K562 (cell line): ENCODE results near the gene BCKDK. TPM values are rescaled to one million over a fixed set of nuclear protein-coding genes. Genes with fewer than 3 reads are reported as not detected.

ENCODE experiments used
- ASH1L ChIP-seq: fragments of 450-650 bp; IDR thresholded peaks from 2 replicates; pipeline ENCODE4 v1.6.1; 2018; ENCODE audit warnings: borderline replicate concordance, mild to moderate bottlenecking, low read depth; ENCODE audit not compliant: partially characterized antibody
- COPS2 ChIP-seq: fragments of 450-650 bp; conservative IDR thresholded peaks from 2 replicates; pipeline ENCODE4 v1.6.1; 2016; ENCODE audit warnings: mild to moderate bottlenecking, moderate library complexity
- HDAC2 ChIP-seq: fragments of 450-650 bp; IDR thresholded peaks from 2 replicates; pipeline ENCODE4 v1.6.1; 2016; ENCODE audit warnings: mild to moderate bottlenecking
- KLF10 ChIP-seq: fragments of 250-450 bp; sonication (Bioruptor Pico); IDR thresholded peaks from 2 replicates; pipeline ENCODE4 v1.6.1; 2021; ENCODE audit warnings: matching md5 sums
- NR2C1 ChIP-seq, 2 experiments: fragments of 450-650 bp; IDR thresholded peaks; 2 replicates each; pipeline ENCODE4 v1.6.1; 2017; ENCODE audit warnings: mild to moderate bottlenecking in 2 of 2, antibody characterized with exemption in 1 of 2, inconsistent platforms in 1 of 2, missing compliant biosample characterization in 1 of 2, missing genetic modification characterization in 1 of 2
- RCOR1 ChIP-seq, 2 experiments: IDR thresholded peaks; 2 replicates each; pipeline ENCODE4 v1.6.1; 2012; ENCODE audit warnings: low read depth in 2 of 2, low read length in 2 of 2, borderline replicate concordance in 1 of 2, improper control_type of control experiment in 1 of 2
- SP1 ChIP-seq: sonication (generic); formaldehyde crosslinking; IDR thresholded peaks from 2 replicates; pipeline ENCODE4 v1.8.1; 2022; ENCODE audit warnings: mild to moderate bottlenecking, missing genetic modification reagents
- ZBTB8A ChIP-seq: fragments of 450-650 bp; IDR thresholded peaks from 2 replicates; pipeline ENCODE4 v1.6.1; 2018; ENCODE audit warnings: mild to moderate bottlenecking, moderate library complexity; ENCODE audit not compliant: partially characterized antibody
- polyA plus RNA-seq, 8 experiments: library from polyadenylated mRNA; depleted of rRNA in 4 of 8; stranded (reverse) in 5 of 8; unstranded in 3 of 8; fragments of >200 nt; fragmentation: Nextera tagmentation in 2 of 8; fragmentation: Illumina TruSeq in 1 of 8; extraction: Ambion mirVana in 2 of 8; extraction: Trizol in 1 of 8; gene quantifications; 2 replicates each; pipeline versions ENCODE4 v1.2.1 to v1.2.3, GENCODE V29; 2011 to 2014; ENCODE audit warnings: inconsistent platforms in 1 of 8, missing spikeins in 1 of 8
- total RNA-seq, 7 experiments: library from RNA; depleted of rRNA in 6 of 7; stranded (reverse); fragments of >200 nt in 6 of 7; fragmentation: Illumina TruSeq in 2 of 7; extraction: Trizol in 2 of 7; gene quantifications; 2 replicates each; pipeline versions ENCODE4 v1.2.1 to v1.2.3, GENCODE V29; 2011 to 2021; ENCODE audit warnings: low replicate concordance in 1 of 7
- TF ChIP-seq, protein P1 (sequence below): sonication (generic); formaldehyde crosslinking; IDR thresholded peaks from 2 replicates; pipeline ENCODE4 v1.8.1; 2023; ENCODE audit warnings: mild to moderate bottlenecking, missing genetic modification reagents
- TF ChIP-seq, protein P2 (sequence below): fragments of 450-650 bp; IDR thresholded peaks from 2 replicates; pipeline ENCODE4 v1.6.1; 2016; ENCODE audit warnings: antibody characterized with exemption
- TF ChIP-seq, protein P3 (sequence below), 2 experiments: fragments of 450-650 bp; formaldehyde crosslinking in 1 of 2; IDR thresholded peaks; 2 replicates each; pipeline versions ENCODE4 v1.4.0 to v1.6.1; 2014 to 2020; ENCODE audit warnings: mild to moderate bottlenecking in 2 of 2, borderline replicate concordance in 1 of 2, low read depth in 1 of 2
- TF ChIP-seq, protein P4 (sequence below): fragments of 250-450 bp; sonication (Bioruptor Pico); IDR thresholded peaks from 2 replicates; pipeline ENCODE4 v1.4.0; 2020; ENCODE audit warnings: borderline replicate concordance

Gene BCKDK
- total and polyA plus RNA-seq, 9 of the 15 experiments (the other 6 are each of a cell fraction or from before 2014, with no cell fraction given), result 0.58 to 34.8 (median 13.1) TPM

GRCh38 chr16:31073142-31073969 is 34.8 kb upstream of the BCKDK start (continued):
- TF ChIP-seq, protein P1, sequence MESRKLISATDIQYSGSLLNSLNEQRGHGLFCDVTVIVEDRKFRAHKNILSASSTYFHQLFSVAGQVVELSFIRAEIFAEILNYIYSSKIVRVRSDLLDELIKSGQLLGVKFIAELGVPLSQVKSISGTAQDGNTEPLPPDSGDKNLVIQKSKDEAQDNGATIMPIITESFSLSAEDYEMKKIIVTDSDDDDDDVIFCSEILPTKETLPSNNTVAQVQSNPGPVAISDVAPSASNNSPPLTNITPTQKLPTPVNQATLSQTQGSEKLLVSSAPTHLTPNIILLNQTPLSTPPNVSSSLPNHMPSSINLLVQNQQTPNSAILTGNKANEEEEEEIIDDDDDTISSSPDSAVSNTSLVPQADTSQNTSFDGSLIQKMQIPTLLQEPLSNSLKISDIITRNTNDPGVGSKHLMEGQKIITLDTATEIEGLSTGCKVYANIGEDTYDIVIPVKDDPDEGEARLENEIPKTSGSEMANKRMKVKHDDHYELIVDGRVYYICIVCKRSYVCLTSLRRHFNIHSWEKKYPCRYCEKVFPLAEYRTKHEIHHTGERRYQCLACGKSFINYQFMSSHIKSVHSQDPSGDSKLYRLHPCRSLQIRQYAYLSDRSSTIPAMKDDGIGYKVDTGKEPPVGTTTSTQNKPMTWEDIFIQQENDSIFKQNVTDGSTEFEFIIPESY (CRISPR knock-in tag), result peak; percentile 62
- no peak for TF ChIP-seq COPS2
- no peak for TF ChIP-seq KLF10 (CRISPR knock-in tag)
- no peak for TF ChIP-seq ZBTB8A
- TF ChIP-seq SP1, result 0 out of 2 replicates have a peak, but pooled peaks have one; percentile 28
- no peak for TF ChIP-seq ASH1L
- TF ChIP-seq NR2C1 (IDR thresholded peaks at IDR 0.05), result no peak
- no peak for TF ChIP-seq NR2C1 (tag; IDR thresholded peaks at IDR 0.05)
- TF ChIP-seq HDAC2, result no peak; the same call in 1 of the 2 replicates
- TF ChIP-seq, protein P2, sequence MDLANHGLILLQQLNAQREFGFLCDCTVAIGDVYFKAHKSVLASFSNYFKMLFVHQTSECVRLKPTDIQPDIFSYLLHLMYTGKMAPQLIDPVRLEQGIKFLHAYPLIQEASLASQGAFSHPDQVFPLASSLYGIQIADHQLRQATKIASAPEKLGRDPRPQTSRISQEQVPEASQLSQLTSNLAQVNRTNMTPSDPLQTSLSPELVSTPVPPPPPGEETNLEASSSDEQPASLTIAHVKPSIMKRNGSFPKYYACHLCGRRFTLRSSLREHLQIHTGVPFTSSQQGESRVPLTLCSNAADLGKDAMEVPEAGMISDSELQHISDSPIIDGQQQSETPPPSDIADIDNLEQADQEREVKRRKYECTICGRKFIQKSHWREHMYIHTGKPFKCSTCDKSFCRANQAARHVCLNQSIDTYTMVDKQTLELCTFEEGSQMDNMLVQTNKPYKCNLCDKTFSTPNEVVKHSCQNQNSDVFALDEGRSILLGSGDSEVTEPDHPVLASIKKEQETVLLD, result no peak
- TF ChIP-seq RCOR1 (IDR thresholded peaks at IDR 0.05; ENCODE audit: borderline replicate concordance in 1 of 2, low read depth in 2 of 2, low read length in 2 of 2), result no peak; a peak in 1 of 4 replicates
- TF ChIP-seq, protein P3, sequence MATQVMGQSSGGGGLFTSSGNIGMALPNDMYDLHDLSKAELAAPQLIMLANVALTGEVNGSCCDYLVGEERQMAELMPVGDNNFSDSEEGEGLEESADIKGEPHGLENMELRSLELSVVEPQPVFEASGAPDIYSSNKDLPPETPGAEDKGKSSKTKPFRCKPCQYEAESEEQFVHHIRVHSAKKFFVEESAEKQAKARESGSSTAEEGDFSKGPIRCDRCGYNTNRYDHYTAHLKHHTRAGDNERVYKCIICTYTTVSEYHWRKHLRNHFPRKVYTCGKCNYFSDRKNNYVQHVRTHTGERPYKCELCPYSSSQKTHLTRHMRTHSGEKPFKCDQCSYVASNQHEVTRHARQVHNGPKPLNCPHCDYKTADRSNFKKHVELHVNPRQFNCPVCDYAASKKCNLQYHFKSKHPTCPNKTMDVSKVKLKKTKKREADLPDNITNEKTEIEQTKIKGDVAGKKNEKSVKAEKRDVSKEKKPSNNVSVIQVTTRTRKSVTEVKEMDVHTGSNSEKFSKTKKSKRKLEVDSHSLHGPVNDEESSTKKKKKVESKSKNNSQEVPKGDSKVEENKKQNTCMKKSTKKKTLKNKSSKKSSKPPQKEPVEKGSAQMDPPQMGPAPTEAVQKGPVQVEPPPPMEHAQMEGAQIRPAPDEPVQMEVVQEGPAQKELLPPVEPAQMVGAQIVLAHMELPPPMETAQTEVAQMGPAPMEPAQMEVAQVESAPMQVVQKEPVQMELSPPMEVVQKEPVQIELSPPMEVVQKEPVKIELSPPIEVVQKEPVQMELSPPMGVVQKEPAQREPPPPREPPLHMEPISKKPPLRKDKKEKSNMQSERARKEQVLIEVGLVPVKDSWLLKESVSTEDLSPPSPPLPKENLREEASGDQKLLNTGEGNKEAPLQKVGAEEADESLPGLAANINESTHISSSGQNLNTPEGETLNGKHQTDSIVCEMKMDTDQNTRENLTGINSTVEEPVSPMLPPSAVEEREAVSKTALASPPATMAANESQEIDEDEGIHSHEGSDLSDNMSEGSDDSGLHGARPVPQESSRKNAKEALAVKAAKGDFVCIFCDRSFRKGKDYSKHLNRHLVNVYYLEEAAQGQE (IDR thresholded peaks at IDR 0.05; ENCODE audit: borderline replicate concordance), result 0 out of 2 replicates have a peak, but pooled peaks have one; percentile 4
- TF ChIP-seq, protein P3 (CRISPR knock-in tag; IDR thresholded peaks at IDR 0.05; ENCODE audit: low read depth), result peak; percentile 86
- TF ChIP-seq, protein P4, sequence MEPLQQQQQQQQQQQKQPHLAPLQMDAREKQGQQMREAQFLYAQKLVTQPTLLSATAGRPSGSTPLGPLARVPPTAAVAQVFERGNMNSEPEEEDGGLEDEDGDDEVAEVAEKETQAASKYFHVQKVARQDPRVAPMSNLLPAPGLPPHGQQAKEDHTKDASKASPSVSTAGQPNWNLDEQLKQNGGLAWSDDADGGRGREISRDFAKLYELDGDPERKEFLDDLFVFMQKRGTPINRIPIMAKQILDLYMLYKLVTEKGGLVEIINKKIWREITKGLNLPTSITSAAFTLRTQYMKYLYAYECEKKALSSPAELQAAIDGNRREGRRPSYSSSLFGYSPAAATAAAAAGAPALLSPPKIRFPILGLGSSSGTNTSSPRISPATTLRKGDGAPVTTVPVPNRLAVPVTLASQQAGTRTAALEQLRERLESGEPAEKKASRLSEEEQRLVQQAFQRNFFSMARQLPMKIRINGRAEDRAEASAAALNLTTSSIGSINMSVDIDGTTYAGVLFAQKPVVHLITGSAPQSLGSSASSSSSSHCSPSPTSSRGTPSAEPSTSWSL, result 0 out of 2 replicates have a peak, but pooled peaks have one; percentile 28
